SH-SY5Y (cell line): Measurements from ENCODE around the gene VMAC.

ENCODE experiments used
- GATA2 ChIP-seq: IDR thresholded peaks from 2 replicates; pipeline ENCODE4 v1.6.1; 2011; ENCODE audit warnings: mild to moderate bottlenecking, low read depth, low read length
- GATA3 ChIP-seq: IDR thresholded peaks from 2 replicates; pipeline ENCODE4 v1.6.1; 2011; ENCODE audit warnings: low read depth, mild to moderate bottlenecking, low read length, moderate library complexity

DNA sequence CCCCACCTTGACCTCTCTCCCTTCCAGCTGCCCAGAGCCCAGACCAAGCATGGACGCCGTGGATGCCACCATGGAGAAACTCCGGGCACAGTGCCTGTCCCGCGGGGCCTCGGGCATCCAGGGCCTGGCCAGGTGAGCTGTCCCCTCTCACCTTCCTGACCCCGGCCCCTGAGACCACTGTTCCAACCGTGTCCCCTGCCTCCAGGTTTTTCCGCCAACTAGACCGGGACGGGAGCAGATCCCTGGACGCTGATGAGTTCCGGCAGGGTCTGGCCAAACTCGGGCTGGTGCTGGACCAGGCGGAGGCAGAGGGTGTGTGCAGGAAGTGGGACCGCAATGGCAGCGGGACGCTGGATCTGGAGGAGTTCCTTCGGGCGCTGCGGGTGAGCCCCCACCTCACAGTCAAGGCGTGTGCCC is 9.7 kb downstream of the VMAC start:
- TF ChIP-seq GATA3 (no peak), GATA2 (no peak)
